Kidney (tissue), 14 donors: ENCODE data around the gene SFXN2. TPM values are rescaled to one million over a fixed set of nuclear protein-coding genes. Genes with fewer than 3 reads are reported as not detected.

Experiments used
- DNase-seq, 5 donors: peaks; one replicate each; pipeline ENCODE4 v3.0.0-alpha.2; 2013 to 2020
- FAIRE-seq: peaks from 2 replicates; lab custom pipeline; 2012; peaks lifted over from hg19 to GRCh38; lab: Jason Lieb, UNC
- H3K27ac ChIP-seq, 2 donors: one replicate each; pipeline ENCODE4 v1.7.0; 2013; ENCODE audit warnings: low read depth in 2 of 2, low read length in 2 of 2, inconsistent platforms in 1 of 2
- H3K27me3 ChIP-seq: one replicate; pipeline ENCODE4 v1.7.1; 2013; ENCODE audit warnings: low read length, inconsistent platforms; ENCODE audit not compliant: control insufficient read depth, insufficient read depth
- H3K36me3 ChIP-seq, 3 donors: one replicate each; pipeline versions ENCODE4 v1.7.0 to v1.7.1; 2013; ENCODE audit warnings: low read length in 3 of 3, control low read depth in 1 of 3, inconsistent platforms in 1 of 3; ENCODE audit not compliant: insufficient read depth in 3 of 3, control insufficient read depth in 2 of 3
- H3K4me1 ChIP-seq, 3 donors: one replicate each; pipeline versions ENCODE4 v1.7.0 to v1.7.1; 2013; ENCODE audit warnings: low read length in 3 of 3, inconsistent platforms in 1 of 3, low read depth in 1 of 3; ENCODE audit not compliant: control insufficient read depth in 2 of 3, insufficient read depth in 2 of 3
- H3K4me3 ChIP-seq, 3 donors: one replicate each; pipeline versions ENCODE4 v1.7.0 to v1.8.1; 2013; ENCODE audit warnings: low read length in 3 of 3, control low read depth in 1 of 3, inconsistent platforms in 1 of 3
- H3K9ac ChIP-seq, 3 donors: one replicate each; pipeline versions ENCODE4 v1.7.0 to v1.7.1; 2013; ENCODE audit warnings: low read length in 3 of 3, control low read depth in 1 of 3, inconsistent platforms in 1 of 3
- H3K9me3 ChIP-seq, 3 donors: one replicate each; pipeline versions ENCODE4 v1.7.0 to v1.7.1; 2013; ENCODE audit warnings: low read length in 3 of 3, control low read depth in 1 of 3, inconsistent platforms in 1 of 3; ENCODE audit not compliant: control insufficient read depth in 2 of 3, insufficient read depth in 1 of 3
- CTCF ChIP-seq: IDR thresholded peaks from 3 replicates; pipeline ENCODE4 v1.5.1; 2012; ENCODE audit warnings: mild to moderate bottlenecking, moderate library complexity, borderline replicate concordance; ENCODE audit not compliant: insufficient read depth; ENCODE audit errors: extremely low read depth
- intact Hi-C: fragments of 100-400 bp; cut with DNase I; formaldehyde crosslinking; loops from one replicate; pipeline ENCODE4 v1.11.1; 2022
- polyA plus RNA-seq: library from polyadenylated mRNA; stranded (reverse); fragments of 350-450 nt; fragmentation: Illumina TruSeq; extraction: RNeasy Lipid Tissue Mini Kit (QIAGEN cat#74804); gene quantifications from one replicate; pipeline ENCODE4 v1.2.3, GENCODE V29; 2014; ENCODE audit warnings: low read depth, low replicate concordance; ENCODE audit not compliant: insufficient read depth
- total RNA-seq: library from RNA; stranded (reverse); fragmentation: NEBNext Ultra II Directional; extraction: Animal tissue kit (Norgen Biotek cat#: 25700); gene quantifications from one replicate; pipeline ENCODE4 v1.2.1, GENCODE V29; 2021
- donor health status: control.
- donor health status: control.
- donor health status: control.
- donor health status: control.
- donor health status: control.
- donor health status: DM: yes; HTN: yes; CAD: no.
- donor health status: Normal renal cell carcinoma (clear cell type).

SFXN2 gene
- total and polyA plus RNA-seq, 2 donors from 2014 or later: 17.3 to 72.1 TPM

- peaks cover 0 to 26% (median 22%) of the 10 kb centered on the region in 3 donors for H3K4me1 ChIP-seq
- H3K9me3 ChIP-seq: no peaks in the 10 kb centered on the region
- intact Hi-C loops: no loop called here
- no peak overlapping the region for H3K27ac ChIP-seq
- H3K9ac ChIP-seq: peak overlapping the region in 1 of 3 donors; percentile 54
- no peaks in the 10 kb centered on the region for H3K27me3 ChIP-seq
- no peaks in the 10 kb centered on the region for H3K36me3 ChIP-seq
- peak in 1 of 5 donors; percentile 18 for DNase-seq
- no peak for FAIRE-seq
- no peak for TF ChIP-seq CTCF
- no peak overlapping the region for H3K4me3 ChIP-seq
Observed at GRCh38 chr10:102791754-102792395, 77.4 kb downstream of the SFXN2 start.

Other genes with a start within 250 kb of the SFXN2 start
- gene ACTR1A, start 211.9 kb upstream of the SFXN2 start, total RNA-seq: 74.2 TPM
- 74.7 TPM for gene ACTR1A, start 211.9 kb upstream of the SFXN2 start, polyA plus RNA-seq
- 18.9 TPM for gene SUFU, start 210.7 kb upstream of the SFXN2 start, total RNA-seq
- gene SUFU, start 210.7 kb upstream of the SFXN2 start, polyA plus RNA-seq: 6.5 TPM
- gene TRIM8, start 70.2 kb upstream of the SFXN2 start, total RNA-seq: 198 TPM
- 160 TPM for gene TRIM8, start 70.2 kb upstream of the SFXN2 start, polyA plus RNA-seq
- gene ARL3, start 239 bp upstream of the SFXN2 start, total RNA-seq: 16.3 TPM
- gene ARL3, start 239 bp upstream of the SFXN2 start, polyA plus RNA-seq: 28.8 TPM
- gene WBP1L, start 29.3 kb downstream of the SFXN2 start, total RNA-seq: 55.7 TPM
- gene WBP1L, start 29.3 kb downstream of the SFXN2 start, polyA plus RNA-seq: 27.8 TPM
- gene CYP17A1, start 122.8 kb downstream of the SFXN2 start, total RNA-seq: 3.3 TPM
- 11.6 TPM for gene CYP17A1, start 122.8 kb downstream of the SFXN2 start, polyA plus RNA-seq
- 24.6 TPM for gene BORCS7, start 139.6 kb downstream of the SFXN2 start, total RNA-seq
- gene BORCS7, start 139.6 kb downstream of the SFXN2 start, polyA plus RNA-seq: 34.8 TPM
- gene AS3MT, start 154.8 kb downstream of the SFXN2 start, total RNA-seq: 2.0 TPM
- gene AS3MT, start 154.8 kb downstream of the SFXN2 start, polyA plus RNA-seq: 36.7 TPM
- 10.9 TPM for gene CNNM2, start 203.7 kb downstream of the SFXN2 start, total RNA-seq
- gene CNNM2, start 203.7 kb downstream of the SFXN2 start, polyA plus RNA-seq: 11.8 TPM